Peyer's patch (tissue), 4 donors: ENCODE data around the gene AKAP13.

Experiments
- CTCF ChIP-seq, 6 experiments: fragments of 450-650 bp in 4 of 6; fragments of 200-600 bp in 2 of 6; sonication (generic) in 1 of 6; IDR thresholded peaks; one replicate each; pipeline ENCODE4 v1.5.1; 2017 to 2019; ENCODE audit warnings: antibody characterized with exemption in 6 of 6, mild to moderate bottlenecking in 3 of 6, moderate library complexity in 1 of 6
- POLR2A ChIP-seq, 2 donors: fragments of 450-650 bp; IDR thresholded peaks; one replicate each; pipeline ENCODE4 v1.5.1; 2017; ENCODE audit warnings: antibody characterized with exemption in 2 of 2, mild to moderate bottlenecking in 2 of 2, moderate library complexity in 2 of 2

GRCh38 chr15:85754989-85755388 lies 374.6 kb downstream of the AKAP13 start:
- TF ChIP-seq CTCF (IDR thresholded peaks at IDR 0.05) (no peak), POLR2A (IDR thresholded peaks at IDR 0.05) (no peak)
